Urothelium cell line (cell line): ENCODE results near the gene ZNF10.

ENCODE experiments used
- DNase-seq: peaks from one replicate; pipeline ENCODE4 v3.0.0; 2011; ENCODE audit warnings: low spot score, mixed read lengths
- FAIRE-seq: peaks from 2 replicates; lab custom pipeline; 2011; peaks lifted over from hg19 to GRCh38; lab: Jason Lieb, UNC

ZNF10 gene

GRCh38 chr12:133130038-133130807 lies at the start of gene ZNF10, which contains the start of gene ZNF891:
Gene ZNF10, plus strand, starts transcription at chr12:133130627. Its CDS starts 13,866 bp downstream, at chr12:133144493.
Gene ZNF891, minus strand, starts transcription at chr12:133130274. Its CDS starts 8,356 bp downstream, at chr12:133121918.
- DNase-seq (peak; percentile 93), FAIRE-seq (peak; percentile 97)

GRCh38 chr12:133081159-133081780 lies 49.2 kb upstream of the ZNF10 start:
- DNase-seq (no peak), FAIRE-seq (no peak)

GRCh38 chr12:133083345-133083744 lies 47.1 kb upstream of the ZNF10 start:
- FAIRE-seq = no peak
- no peak for DNase-seq

- DNase-seq = no peak
- FAIRE-seq = no peak
Measured at GRCh38 chr12:133105620-133106019, 24.8 kb upstream of the ZNF10 start.

GRCh38 chr12:133106253-133106652 lies 24.2 kb upstream of the ZNF10 start:
- no peak for DNase-seq
- no peak for FAIRE-seq

GRCh38 chr12:133107121-133107520 lies 23.3 kb upstream of the ZNF10 start:
- DNase-seq (no peak), FAIRE-seq (no peak)

GRCh38 chr12:133108150-133108549 lies 22.3 kb upstream of the ZNF10 start:
- DNase-seq (no peak), FAIRE-seq (no peak)

- no peak for DNase-seq
- FAIRE-seq = no peak
Measured at GRCh38 chr12:133120385-133121191, 9.8 kb upstream of the ZNF10 start.

GRCh38 chr12:133124674-133125073 lies 5.8 kb upstream of the ZNF10 start:
- FAIRE-seq = no peak

GRCh38 chr12:133129368-133130037 lies 924 bp upstream of the ZNF10 start:
- DNase-seq (no peak), FAIRE-seq (no peak)

More at GRCh38 chr12:133124674-133125073, 5.8 kb upstream of the ZNF10 start:
- DNase-seq = no peak

GRCh38 chr12:133130808-133131128 lies 341 bp downstream of the ZNF10 start:
- FAIRE-seq = no peak

GRCh38 chr12:133135747-133136146 lies 5.3 kb downstream of the ZNF10 start:
- no peak for DNase-seq
- FAIRE-seq = no peak

More at GRCh38 chr12:133130808-133131128, 341 bp downstream of the ZNF10 start:
- no peak for DNase-seq

- FAIRE-seq = no peak
- no peak for DNase-seq
Measured at GRCh38 chr12:133145981-133146380, 15.6 kb downstream of the ZNF10 start.

- FAIRE-seq (no peak), DNase-seq (no peak)
Measured at GRCh38 chr12:133156125-133156690, 25.8 kb downstream of the ZNF10 start.

- FAIRE-seq (no peak), DNase-seq (no peak)
Measured at GRCh38 chr12:133165776-133166175, 35.3 kb downstream of the ZNF10 start.

GRCh38 chr12:133172491-133172890 lies 42.1 kb downstream of the ZNF10 start:
- DNase-seq (no peak), FAIRE-seq (no peak)

- DNase-seq (no peak), FAIRE-seq (no peak)
Measured at GRCh38 chr12:133174901-133175300, 44.5 kb downstream of the ZNF10 start.

- FAIRE-seq (no peak), DNase-seq (no peak)
Measured at GRCh38 chr12:133180669-133181068, 50.2 kb downstream of the ZNF10 start.

- peak; percentile 46 for FAIRE-seq
Measured at GRCh38 chr12:133181238-133181959, 51.0 kb downstream of the ZNF10 start, which contains the start of gene ZNF268. Gene ZNF268, plus strand, starts transcription at chr12:133181495. Its CDS starts 503 bp downstream, at chr12:133181998.

GRCh38 chr12:133190176-133190575 lies 59.7 kb downstream of the ZNF10 start:
- FAIRE-seq (no peak), DNase-seq (no peak)

More at GRCh38 chr12:133181238-133181959, 51.0 kb downstream of the ZNF10 start, which contains the start of gene ZNF268:
- peak; percentile 93 for DNase-seq
